GM19397 (cell line): ENCODE results near the gene MYO9B.

Experiments used
- ATAC-seq: cut with Tn5 transposase; IDR thresholded peaks from one replicate; pipeline ENCODE4 v1.9.1; 2021; ENCODE audit warnings: mild to moderate bottlenecking, moderate library complexity; ENCODE audit not compliant: unreplicated experiment

Gene MYO9B

DNA sequence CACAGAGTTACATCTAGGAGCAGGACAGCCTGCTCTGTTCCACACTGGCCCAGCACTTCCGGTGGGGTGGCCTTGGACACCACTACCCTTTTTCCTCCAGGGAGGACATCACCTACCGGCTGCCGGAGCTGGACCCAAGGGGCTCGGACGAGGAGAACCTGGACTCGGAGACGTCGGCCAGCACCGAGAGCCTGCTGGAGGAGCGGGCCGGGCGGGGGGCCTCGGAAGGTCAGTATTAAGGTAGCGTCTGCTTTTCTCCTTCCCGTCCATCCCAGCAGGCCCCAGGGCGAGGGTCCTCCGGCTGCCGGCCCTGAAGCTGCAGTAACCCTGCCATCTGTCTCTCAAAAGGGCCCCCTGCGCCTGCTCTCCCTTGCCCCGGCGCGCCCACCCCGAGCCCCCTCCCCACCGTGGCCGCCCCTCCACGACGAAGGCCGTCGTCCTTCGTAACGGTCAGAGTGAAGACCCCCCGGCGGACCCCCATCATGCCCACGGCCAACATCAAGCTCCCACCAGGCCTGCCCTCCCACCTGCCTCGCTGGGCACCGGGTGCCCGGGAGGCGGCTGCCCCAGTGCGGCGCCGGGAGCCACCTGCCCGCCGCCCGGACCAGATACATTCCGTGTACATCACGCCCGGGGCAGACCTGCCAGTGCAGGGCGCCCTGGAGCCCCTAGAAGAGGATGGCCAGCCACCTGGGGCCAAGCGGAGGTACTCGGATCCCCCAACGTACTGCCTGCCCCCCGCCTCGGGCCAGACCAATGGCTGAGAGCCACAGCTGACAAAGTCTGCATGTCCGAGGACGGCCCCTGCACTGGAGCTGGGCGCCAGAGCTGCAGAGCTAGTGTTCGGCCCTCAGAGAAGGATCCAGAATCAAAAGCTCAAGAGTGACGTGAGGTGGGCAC, 136.2 kb downstream of the MYO9B start:
- ATAC-seq = no peak

DNA sequence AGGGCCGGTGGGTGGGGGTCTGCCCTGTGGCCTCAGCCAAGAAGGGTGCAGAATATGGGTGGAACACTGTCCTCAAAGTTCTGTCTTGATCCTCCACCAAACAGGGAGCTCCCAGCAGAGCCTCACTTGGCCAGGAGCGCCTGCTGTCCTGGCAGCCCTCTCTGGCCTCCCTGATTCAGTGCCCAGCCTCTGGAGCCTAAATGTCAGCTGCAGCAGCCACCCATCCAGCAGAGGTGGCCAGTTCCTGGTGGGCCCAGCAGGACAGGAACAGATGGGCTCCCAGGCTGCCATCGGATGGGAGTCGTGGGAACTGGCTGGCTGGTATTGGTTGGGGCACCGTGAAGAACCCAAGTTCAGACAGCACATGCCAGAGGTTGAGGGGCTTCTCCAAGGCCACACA, 137.8 kb downstream of the MYO9B start:
- no peak for ATAC-seq

DNA sequence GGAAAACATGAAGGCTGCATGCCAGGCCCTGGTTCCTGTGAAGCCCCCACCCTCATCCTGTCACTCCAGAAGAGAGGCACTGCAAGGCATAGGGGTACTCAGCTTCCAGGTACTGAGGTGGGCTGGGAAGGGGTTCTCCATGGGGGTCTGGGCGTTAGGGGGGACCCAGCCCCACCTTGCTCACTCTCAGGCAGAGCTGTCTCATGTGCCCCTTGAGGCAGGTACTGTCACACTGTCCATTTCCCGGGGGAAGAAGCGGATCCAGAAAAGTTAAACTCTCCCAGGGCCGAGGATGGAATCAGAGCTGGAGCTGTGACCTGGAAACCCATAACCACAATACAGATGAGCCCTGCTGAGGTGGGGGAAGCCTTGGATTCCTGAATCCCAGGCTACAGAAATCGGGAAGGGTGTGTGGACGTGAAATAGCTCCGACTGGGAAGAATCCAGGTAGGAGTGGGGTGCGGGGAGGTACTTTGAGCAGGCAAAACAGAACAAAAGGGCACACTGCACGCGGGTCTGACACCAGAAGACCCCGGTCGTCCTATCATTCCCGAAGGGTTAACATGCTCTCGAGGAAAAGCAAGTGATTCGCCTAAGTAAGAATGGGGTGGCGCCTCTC, 139.0 kb downstream of the MYO9B start:
- ATAC-seq = no peak

DNA sequence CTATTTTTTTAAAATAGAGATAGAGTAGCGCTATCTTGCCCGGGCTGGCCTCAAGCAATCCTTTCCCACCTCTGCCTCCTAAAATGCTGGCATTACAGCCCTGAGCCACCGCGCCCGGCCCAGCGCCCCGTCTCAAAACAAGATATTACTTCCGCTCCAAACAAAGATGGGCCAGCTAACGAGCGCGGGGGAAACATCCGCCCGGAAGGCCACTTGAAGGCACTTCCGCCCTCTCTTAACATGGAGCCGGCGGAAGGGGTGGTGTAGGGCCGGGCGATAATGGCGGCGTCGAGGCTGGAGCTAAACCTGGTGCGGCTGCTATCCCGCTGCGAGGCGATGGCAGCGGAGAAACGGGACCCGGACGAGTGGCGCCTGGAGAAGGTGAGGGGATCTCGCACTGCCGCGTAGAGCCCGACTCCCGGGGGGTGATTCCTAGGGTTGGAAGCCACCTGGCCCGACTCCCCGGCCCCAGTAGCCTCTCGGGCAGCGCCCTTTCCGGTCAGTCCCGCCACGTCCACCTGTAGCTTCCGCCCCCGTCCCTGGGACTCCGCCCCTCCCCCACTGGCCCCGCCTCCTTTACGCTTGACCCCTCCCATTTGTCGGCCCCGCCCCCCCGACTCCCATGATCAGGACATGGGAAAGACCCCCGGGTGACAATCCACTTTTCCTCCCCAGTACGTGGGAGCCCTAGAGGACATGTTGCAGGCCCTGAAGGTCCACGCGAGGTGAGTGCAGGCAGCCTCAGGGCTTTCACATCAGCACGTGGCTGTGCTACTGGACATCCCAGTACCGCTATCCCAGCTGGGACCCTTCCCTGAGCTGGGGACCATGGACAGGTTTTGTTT, 139.8 kb downstream of the MYO9B start, which contains the start of gene USE1:
Gene USE1, plus strand, starts transcription at position 231 of the 845 bp plus-strand sequence. Its CDS starts 49 bp downstream, at position 280.
- peak; percentile 85 for ATAC-seq

DNA sequence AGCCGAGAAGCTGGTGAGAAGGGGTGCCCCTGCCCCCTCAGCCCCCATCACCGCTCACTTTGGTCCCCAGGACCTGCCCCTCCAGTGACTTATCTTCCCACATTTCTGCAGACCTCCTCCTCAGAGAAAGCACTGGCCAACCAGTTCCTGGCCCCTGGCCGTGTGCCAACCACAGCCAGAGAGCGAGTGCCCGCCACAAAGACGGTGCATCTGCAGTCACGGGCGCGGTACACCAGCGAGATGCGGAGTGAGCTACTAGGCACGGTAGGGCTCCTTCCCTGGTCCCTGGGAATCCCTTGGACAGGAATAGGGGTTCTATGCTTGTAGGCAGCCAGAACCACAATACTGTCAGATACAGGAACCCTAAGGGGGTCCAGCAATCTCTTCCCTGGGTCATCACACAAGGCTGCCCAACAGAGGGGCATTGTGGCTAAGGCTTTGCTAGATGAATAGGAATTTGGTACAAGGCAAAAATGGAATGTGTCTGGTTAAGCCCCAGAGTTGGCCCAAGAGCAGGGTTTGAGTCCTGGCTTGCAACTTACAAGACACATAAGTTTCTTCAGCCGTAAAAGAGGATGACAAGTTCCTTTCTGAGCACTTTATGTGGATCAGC, 140.6 kb downstream of the MYO9B start:
- ATAC-seq = no peak

DNA sequence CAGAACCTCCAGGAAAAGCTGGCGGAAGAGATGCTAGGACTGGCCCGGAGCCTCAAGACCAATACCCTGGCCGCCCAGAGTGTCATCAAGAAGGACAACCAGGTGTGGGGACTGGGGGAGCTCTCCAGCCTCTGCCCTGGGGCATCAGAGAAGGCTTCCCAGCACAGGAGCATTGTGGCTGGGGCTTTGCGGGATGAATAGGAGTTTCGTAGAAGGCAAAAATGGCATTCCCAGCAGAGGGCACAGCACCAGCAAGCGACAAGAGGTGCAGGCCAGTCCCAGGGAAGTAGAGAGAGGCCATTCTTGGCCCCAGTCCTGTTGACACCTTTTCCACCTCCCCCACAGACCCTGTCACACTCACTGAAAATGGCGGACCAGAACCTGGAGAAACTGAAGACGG, 143.7 kb downstream of the MYO9B start:
- ATAC-seq = no peak

DNA sequence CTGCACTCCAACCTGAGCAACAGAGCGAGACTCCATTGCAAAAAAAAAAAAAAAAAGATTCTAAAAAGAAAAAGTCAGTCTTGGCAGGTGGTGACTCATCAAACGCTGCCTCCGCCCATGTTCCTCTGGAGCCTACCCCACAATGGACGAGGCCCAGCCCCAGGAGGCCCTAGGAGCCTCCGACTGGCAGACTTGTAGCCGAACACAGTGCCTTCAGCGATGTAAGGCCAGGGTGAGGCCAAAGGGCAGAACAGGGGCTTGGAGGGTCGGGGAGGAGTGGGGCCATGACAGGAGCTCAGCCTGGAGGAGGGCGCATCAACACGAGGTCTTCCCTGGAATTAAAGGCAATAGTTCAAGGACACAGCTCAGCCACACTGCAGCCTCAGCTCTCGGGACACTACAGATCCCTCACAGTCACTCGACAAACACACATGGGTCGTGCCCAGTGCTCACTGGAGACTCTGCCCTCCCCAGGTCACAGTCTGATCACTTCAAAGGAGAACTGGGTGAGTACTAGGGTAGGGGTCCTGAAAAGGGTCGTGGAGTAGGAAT, 144.7 kb downstream of the MYO9B start:
- ATAC-seq = no peak

DNA sequence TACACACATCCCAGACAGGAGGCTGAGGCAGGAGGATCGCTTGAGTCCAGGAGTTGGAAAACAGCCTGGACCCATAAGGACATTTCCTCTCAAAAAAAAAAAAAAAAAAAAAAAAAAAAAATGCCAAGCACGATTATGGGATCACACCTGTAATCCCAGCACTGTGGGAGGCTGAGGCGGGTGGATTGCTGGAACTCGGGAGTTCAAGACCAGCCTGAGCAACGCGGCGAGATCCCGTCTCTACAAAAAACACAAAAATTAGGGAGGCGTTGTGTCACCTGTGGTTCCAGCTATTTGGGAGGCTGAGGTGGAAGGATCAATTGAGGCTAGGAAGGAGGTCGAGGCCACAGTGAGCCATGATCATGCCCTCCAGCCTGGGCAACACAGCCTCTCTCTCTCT, 149.5 kb downstream of the MYO9B start:
- ATAC-seq = no peak

DNA sequence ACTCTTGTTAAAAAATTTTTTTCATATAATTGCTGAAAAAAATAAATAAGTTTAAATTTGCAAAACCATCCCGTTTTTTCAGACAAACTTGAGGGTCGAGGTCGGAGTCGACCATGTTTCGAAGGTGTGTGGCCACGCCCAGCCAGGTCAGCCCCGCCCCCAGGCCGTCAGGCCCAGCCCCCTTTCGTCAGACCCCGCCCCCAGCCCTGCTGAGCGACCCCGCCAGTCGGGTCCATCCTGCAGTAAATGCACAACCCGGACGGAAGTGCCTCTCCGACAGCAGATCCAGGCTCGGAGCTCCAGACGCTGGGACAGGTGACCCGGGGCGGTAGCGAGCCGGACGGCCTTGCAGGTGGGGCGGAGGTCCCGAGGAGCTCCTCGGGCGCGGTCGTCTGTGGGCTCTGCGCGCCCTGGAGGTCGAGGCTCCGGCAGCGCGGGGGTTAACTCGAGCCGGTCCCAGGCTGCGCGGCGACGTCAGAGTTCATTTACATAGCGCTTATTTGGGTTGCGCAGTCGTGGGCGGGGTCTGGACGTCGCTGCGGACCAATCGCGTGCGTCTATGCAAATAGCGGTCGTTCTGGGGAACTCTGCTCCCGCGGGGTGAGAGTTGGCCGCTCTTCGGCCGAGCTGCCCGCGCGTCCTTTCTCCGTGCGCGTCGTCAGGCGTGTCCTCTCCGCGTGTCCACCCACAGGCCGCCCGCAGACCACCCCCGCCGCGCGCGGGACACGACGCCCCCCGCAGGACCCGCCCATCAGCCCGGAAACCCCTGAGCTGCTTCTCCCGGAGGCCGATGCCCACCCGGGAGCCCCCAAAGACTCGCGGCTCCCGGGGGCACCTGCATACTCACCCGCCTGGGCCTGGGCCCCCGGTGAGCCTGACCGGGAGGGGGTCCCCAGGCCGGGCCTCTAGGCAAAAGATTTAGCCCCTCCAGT, 150.7 kb downstream of the MYO9B start, which contains the start of gene OCEL1:
Gene OCEL1, plus strand, starts transcription at position 225 of the 932 bp plus-strand sequence. Its CDS starts 22 bp downstream, at position 247.
- ATAC-seq = peak; percentile 90

DNA sequence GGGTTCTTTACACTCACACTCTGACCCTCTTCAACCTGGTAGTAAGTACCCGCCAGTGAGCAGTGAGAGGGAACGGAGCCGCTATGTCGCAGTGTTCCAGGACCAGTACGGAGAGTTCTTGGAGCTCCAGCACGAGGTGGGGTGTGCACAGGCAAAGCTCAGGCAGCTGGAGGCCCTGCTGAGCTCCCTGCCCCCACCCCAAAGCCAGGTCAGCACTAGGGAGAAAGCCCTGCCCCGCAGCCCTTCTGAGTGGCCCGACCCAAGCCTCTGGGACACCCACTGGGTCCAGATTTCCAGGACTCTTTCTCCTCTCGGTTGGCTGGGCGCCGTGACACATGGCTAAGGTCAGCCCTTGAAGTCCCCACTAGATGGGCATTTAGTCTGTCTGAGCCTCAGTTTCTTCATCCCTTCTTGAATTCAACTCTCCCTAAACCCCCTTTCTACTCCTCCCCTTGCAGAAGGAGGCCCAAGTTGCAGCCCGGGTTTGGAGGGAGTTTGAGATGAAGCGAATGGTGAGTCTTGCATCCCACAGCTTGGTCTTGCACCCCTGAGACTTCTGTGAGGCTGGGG, 152.3 kb downstream of the MYO9B start:
- ATAC-seq = no peak

DNA sequence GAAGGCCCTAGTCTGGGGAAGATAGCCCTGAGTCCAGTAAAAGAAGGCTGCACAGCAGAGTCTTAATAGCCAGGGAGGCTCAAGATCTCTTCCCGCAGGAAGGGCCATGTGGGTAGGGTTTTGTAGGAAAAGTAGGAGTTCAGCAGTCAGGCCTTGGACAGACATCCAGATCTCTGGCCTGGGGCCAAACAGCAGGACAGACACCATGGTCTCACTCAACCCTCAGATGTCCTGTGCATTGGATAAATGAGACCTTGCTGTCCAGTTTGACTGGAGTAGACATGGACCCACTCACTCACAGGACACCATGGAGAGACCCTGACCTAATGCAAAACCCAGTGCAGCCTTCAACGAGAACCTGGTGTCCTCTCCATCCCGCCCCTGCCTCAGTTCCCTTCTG, 154.3 kb downstream of the MYO9B start:
- no peak for ATAC-seq

DNA sequence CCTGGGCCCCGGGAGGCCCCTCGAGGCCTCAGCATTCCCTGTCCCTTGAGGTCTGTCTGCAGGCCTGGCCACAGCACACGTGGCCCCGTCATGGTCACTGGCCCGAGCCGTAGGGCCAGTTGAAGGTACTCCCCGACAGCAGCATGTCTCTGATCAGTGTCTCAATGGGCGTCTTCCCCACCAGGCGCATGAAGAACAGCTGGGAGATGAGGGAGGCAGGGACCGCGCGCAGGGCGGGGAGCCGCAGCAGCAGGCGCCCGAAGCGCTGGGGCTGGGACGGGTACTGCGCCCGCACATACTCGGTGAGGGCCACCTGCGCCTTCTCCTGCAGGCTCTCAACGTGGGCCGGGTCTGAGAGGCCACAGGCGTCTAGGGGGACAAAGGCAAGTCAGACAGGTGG, 156.7 kb downstream of the MYO9B start:
- ATAC-seq = no peak

DNA sequence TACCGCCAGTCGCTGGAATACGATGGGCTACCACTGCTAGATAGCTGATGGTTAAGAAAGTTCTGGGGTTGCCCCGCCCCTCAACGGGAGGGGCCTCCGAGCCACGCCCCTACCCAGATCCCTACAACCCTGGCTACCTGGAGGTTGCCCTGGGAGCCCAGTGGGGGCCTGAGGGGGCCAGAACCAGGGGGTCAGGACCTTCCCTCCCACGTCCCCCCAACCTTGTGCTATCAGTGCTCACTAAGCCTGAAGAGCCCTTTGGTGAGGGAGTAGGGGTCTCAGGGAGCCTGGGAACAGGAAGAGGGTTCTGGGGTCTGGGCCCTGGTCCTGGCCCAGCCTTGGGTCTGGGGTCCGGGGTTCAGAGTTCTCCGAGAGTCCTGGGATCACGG, 159.3 kb downstream of the MYO9B start:
- ATAC-seq = peak; percentile 38

DNA sequence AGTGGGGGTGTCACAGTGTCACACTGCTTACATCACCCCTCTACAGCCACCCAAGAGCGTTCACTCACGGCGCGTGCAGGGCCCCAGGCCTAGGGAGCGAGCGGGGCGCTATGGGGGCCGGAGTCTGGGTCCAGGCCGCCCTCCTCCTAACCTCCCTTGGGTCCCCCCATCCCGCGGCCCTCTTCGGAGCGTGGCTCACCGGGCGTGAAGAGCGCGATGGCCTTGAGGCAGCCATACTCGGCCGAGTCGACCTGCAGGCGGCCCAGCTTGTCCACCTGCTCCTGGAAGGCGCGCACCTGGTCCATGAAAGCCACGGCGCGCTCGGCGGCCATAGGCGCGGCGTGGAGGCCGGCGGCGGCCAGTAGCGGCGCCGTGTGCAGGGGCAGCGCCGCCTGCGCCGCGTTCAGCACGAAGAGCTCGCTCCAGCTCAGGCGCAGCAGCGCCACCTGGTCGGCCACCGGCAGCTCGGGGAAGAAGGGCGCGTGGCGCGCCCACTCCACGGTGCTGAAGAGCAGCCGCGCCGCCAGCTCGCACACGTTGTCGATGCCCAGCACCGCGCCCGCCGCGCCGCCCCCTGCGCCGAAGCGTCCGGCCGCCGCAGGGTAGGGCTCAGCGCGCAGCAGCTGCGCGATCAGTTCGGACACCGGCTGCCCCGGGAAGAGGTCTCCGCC, 159.9 kb downstream of the MYO9B start:
- ATAC-seq = peak; percentile 78

DNA sequence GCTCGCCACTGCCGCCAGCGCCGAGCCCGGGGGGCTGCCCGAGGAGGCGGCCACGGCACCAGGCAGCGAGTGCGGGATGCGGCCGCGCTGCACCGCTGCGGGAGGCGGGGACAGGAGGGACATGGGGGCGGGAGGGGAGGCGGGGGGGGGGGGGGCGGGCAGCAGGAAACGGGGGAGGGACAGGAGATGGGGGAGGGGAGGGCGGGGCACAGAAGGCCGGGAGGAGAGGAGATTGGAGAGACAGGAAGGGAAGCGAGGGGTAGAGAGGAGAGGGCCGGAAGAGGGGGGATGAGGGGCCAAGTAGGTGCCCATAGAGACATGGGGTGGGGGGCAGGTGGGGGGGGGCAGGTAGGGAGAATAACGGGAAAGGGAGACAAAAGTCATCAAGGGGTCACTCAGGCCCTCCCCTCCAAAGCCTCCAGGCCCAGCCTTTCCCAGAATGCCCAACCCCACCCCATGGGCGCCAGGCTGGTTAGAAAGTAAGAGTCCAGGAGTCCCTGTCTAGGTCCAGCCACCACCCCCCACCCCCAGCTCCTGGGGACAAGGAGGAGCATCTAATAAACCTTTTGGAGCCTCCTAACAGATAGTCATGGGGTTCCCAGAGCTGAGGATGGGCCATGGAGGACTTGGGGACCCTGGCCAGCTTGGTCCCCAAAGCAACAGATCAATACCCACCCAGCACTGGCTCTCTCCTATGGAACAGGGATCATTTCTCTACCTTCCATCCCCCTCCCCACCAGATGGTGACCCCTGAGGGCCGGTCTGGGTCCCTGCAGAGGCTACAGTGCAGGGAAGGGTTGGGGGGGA, 160.6 kb downstream of the MYO9B start:
- ATAC-seq = peak; percentile 30

DNA sequence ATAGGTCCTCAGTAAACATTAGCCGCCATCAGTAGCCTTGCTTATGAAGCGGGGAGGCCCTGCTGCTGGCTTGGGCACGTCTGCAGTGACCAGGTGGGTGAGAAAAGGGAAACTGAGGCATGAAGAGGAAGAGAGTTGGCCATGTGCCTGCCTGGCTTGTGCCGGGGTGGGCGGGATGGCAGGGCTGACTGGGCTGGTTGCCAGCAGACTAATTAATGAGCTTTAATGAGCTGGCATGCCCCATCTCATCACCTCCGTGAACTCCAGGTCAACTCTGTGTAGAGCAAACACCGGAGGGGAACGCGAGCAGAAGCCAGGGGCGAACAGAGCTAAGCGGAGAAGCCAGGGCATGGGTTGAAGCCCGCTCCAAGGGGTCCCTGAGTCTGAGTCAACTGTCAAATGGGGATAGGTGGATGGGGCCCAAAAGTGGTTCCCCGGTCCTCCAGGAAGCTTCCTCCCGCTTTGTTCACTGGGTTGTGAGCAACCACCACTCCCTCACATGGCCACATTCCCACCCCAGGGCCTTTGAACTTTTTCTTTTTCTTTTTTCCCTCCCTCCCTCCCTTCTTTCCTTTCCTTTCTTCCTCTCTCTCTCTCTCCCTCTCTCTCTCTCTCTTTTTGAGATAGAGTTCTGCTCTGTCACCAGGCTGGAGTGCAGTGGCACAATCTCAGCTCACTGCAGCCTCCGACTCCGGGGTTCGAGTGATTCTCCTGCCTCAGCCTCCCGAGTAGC, 161.4 kb downstream of the MYO9B start:
- no peak for ATAC-seq
